Tibial nerve (tissue), 4 donors: ENCODE data around the gene RTF1. TPM values are rescaled to one million over a fixed set of nuclear protein-coding genes. Genes with fewer than 3 reads are reported as not detected.

Experiments
- DNase-seq, 2 donors: peaks; one replicate each; pipeline ENCODE4 v3.0.0-alpha.2; 2019; ENCODE audit warnings: low spot score in 2 of 2
- H3K27ac ChIP-seq, 4 donors: fragments of 200-600 bp; sonication (generic) in 3 of 4; one replicate each; pipeline ENCODE4 v1.5.1; 2017 to 2019; ENCODE audit warnings: mild to moderate bottlenecking in 1 of 4
- H3K27me3 ChIP-seq, 2 donors: fragments of 200-600 bp; sonication (generic) in 1 of 2; one replicate each; pipeline versions ENCODE4 v1.5.1 to v1.6.0; 2017 to 2019
- H3K36me3 ChIP-seq, 3 donors: fragments of 200-600 bp; sonication (generic); one replicate each; pipeline ENCODE4 v1.5.1; 2018 to 2019
- H3K4me1 ChIP-seq, 4 donors: fragments of 200-600 bp; sonication (generic) in 3 of 4; one replicate each; pipeline ENCODE4 v1.5.1; 2017 to 2019
- H3K4me3 ChIP-seq, 4 donors: fragments of 200-600 bp; sonication (generic) in 3 of 4; one replicate each; pipeline ENCODE4 v1.5.1; 2017 to 2019; ENCODE audit warnings: mild to moderate bottlenecking in 1 of 4, moderate library complexity in 1 of 4
- H3K9me3 ChIP-seq, 4 donors: fragments of 200-600 bp; sonication (generic) in 3 of 4; one replicate each; pipeline ENCODE4 v1.5.1; 2017 to 2019
- EP300 ChIP-seq, 2 donors: sonication (generic); formaldehyde crosslinking; IDR thresholded peaks; one replicate each; pipeline ENCODE4 v1.6.1; 2017; ENCODE audit warnings: antibody characterized with exemption in 2 of 2, mild to moderate bottlenecking in 1 of 2
- POLR2A ChIP-seq, 2 donors: fragments of 450-650 bp; IDR thresholded peaks; one replicate each; pipeline ENCODE4 v1.6.1; 2017; ENCODE audit warnings: antibody characterized with exemption in 2 of 2, mild to moderate bottlenecking in 2 of 2, moderate library complexity in 2 of 2
- WGBS, 2 donors: methylation state at CpG; one replicate each; pipeline ENCODE4 v1.1.5; 2018; 5-methylcytosine and 5-hydroxymethylcytosine counted together
- small RNA-seq: library from RNA; depleted of rRNA; stranded (forward); fragments of <200 nt; gene quantifications from one replicate; pipeline ENCODE3, GENCODE V24; 2016
- total RNA-seq, 4 donors: library from RNA; depleted of rRNA; stranded (reverse); fragments of >200 nt; gene quantifications; one replicate each; pipeline ENCODE4 v1.1.0, GENCODE V29; 2016

The RTF1 gene
- total RNA-seq, 4 donors from 2014 or later, result 22.2 to 72.6 (median 29.0) TPM

DNA sequence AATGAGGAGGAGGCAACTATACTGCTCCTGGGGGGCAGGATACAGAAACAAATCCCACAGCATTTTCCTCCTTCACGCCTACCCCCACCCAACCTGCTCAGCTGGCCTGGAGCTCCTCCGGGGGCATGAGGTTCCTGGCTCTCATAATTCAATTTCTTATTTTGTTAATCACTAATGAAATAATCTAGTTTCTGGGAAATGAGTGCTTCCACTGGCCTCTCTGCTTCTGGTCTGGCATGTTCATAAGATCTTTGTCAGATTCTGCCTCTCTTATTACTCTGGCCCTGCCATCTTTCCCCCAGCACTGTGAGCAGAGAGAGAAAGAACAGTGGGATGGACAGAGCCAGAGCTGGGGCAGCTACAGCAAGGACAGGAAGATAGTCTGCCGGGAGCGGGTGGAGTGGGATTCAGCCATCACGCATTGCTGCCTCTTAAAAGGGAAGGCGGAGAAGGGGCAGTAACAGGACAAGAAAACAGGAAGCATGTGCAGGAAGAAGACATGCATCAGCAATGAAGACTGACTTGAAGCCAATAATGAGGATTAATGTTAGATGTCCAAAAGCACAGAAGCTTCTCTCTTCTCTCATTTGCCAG lies 113.6 kb downstream of the RTF1 start:
- H3K36me3 ChIP-seq, result peaks cover 11 to 100% (median 37%) of the 10 kb centered on the region in 3 donors
- H3K27ac ChIP-seq, result no peak overlapping the region
- DNase-seq, result no peak
- 75 to 77% methylated on average over 6 of the region's 6 CpGs for WGBS, 2 donors
- no peak overlapping the region for H3K4me3 ChIP-seq
- H3K27me3 ChIP-seq, result no peaks in the 10 kb centered on the region
- no peaks in the 10 kb centered on the region for H3K4me1 ChIP-seq
- TF ChIP-seq POLR2A (IDR thresholded peaks at IDR 0.05) (no peak), EP300 (IDR thresholded peaks at IDR 0.05) (no peak)
- no peaks in the 10 kb centered on the region for H3K9me3 ChIP-seq

Small RNA genes lying within 50 kb of the gene (small RNA-seq; reads per million reads assigned to genes)
- not detected for gene RNU6-1169P

Other genes with a start within 250 kb of the RTF1 start
- not detected for gene EXD1, start 186.3 kb upstream of the RTF1 start, total RNA-seq
- gene CHP1, start 185.8 kb upstream of the RTF1 start, total RNA-seq, result 100 to 1,000 TPM in 3 of 4 donors, 10 to 100 TPM in 1; 77.9 to 168 (median 132) TPM
- gene OIP5, start 84.5 kb upstream of the RTF1 start, total RNA-seq, result 1 to 10 TPM in 3 of 4 donors, not detected in 1; 1.2 to 2.7 (median 1.7) TPM
- gene NUSAP1, start 84.2 kb upstream of the RTF1 start, total RNA-seq, result 10 to 100 TPM in 1 of 4 donors, 1 to 10 TPM in 2, under 1 TPM in 1; 0.39 to 21.0 (median 2.5) TPM
- 10 to 100 TPM in 1 of 4 donors, 1 to 10 TPM in 3; 6.3 to 12.3 (median 9.2) TPM for gene NDUFAF1, start 14.6 kb upstream of the RTF1 start, total RNA-seq
- not detected for gene ITPKA, start 76.8 kb downstream of the RTF1 start, total RNA-seq
- under 1 TPM in 2 of 4 donors, not detected in 2; 0.39 to 0.90 TPM for gene LTK, start 96.7 kb downstream of the RTF1 start, total RNA-seq
- 10 to 100 TPM; 16.4 to 47.7 (median 31.8) TPM for gene RPAP1, start 127.2 kb downstream of the RTF1 start, total RNA-seq
- gene TYRO3, start 142.1 kb downstream of the RTF1 start, total RNA-seq, result 10 to 100 TPM; 21.0 to 28.5 (median 23.9) TPM
- gene MGA, start 243.3 kb downstream of the RTF1 start, total RNA-seq, result 10 to 100 TPM; 29.7 to 53.8 (median 31.7) TPM